Tibial nerve (tissue), 4 donors: ENCODE data around the gene CCRL2. TPM values are rescaled to one million over a fixed set of nuclear protein-coding genes. Genes with fewer than 3 reads are reported as not detected.

ENCODE experiments used
- DNase-seq, 2 donors: peaks; one replicate each; pipeline ENCODE4 v3.0.0-alpha.2; 2019; ENCODE audit warnings: low spot score in 2 of 2
- H3K27ac ChIP-seq, 4 donors: fragments of 200-600 bp; sonication (generic) in 3 of 4; one replicate each; pipeline ENCODE4 v1.5.1; 2017 to 2019; ENCODE audit warnings: mild to moderate bottlenecking in 1 of 4
- H3K27me3 ChIP-seq, 2 donors: fragments of 200-600 bp; sonication (generic) in 1 of 2; one replicate each; pipeline versions ENCODE4 v1.5.1 to v1.6.0; 2017 to 2019
- H3K36me3 ChIP-seq, 3 donors: fragments of 200-600 bp; sonication (generic); one replicate each; pipeline ENCODE4 v1.5.1; 2018 to 2019
- H3K4me1 ChIP-seq, 4 donors: fragments of 200-600 bp; sonication (generic) in 3 of 4; one replicate each; pipeline ENCODE4 v1.5.1; 2017 to 2019
- H3K4me3 ChIP-seq, 4 donors: fragments of 200-600 bp; sonication (generic) in 3 of 4; one replicate each; pipeline ENCODE4 v1.5.1; 2017 to 2019; ENCODE audit warnings: mild to moderate bottlenecking in 1 of 4, moderate library complexity in 1 of 4
- H3K9me3 ChIP-seq, 4 donors: fragments of 200-600 bp; sonication (generic) in 3 of 4; one replicate each; pipeline ENCODE4 v1.5.1; 2017 to 2019
- CTCF ChIP-seq, 5 experiments: fragments of 200-600 bp in 3 of 5; fragments of 450-650 bp in 2 of 5; sonication (generic) in 3 of 5; IDR thresholded peaks; one replicate each; pipeline ENCODE4 v1.5.1; 2016 to 2019; ENCODE audit warnings: antibody characterized with exemption in 5 of 5, mild to moderate bottlenecking in 3 of 5, moderate library complexity in 2 of 5
- EP300 ChIP-seq, 2 donors: sonication (generic); formaldehyde crosslinking; IDR thresholded peaks; one replicate each; pipeline ENCODE4 v1.6.1; 2017; ENCODE audit warnings: antibody characterized with exemption in 2 of 2, mild to moderate bottlenecking in 1 of 2
- POLR2A ChIP-seq, 2 donors: fragments of 450-650 bp; IDR thresholded peaks; one replicate each; pipeline ENCODE4 v1.6.1; 2017; ENCODE audit warnings: antibody characterized with exemption in 2 of 2, mild to moderate bottlenecking in 2 of 2, moderate library complexity in 2 of 2
- WGBS, 2 donors: methylation state at CpG; one replicate each; pipeline ENCODE4 v1.1.5; 2018; 5-methylcytosine and 5-hydroxymethylcytosine counted together
- total RNA-seq, 4 donors: library from RNA; depleted of rRNA; stranded (reverse); fragments of >200 nt; gene quantifications; one replicate each; pipeline ENCODE4 v1.1.0, GENCODE V29; 2016

The CCRL2 gene
- total RNA-seq, 4 donors from 2014 or later = 1.3 to 2.7 (median 1.9) TPM

DNA sequence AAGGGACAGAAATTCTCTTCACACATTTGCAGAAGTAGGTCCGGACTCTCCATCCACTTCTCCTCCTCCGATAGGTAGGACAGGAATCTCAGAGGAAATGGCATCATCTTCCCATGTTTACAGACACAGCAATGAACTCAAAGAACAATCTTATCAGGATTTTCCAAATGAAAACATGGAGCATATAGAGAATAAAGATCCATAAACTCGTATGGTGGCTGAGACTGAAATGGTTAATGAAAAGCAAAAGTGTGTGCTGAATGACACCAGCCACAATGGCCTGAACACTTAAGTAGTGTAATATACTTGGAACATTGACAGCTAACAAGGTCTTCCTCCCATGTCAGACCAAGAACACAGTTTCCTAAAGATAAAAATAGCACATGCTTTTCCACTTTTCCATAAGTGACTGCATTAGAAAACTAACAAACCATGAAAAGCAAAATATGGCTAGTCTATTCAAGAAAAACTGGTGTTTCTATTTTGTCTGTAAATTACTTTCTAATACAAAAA lies 5.8 kb downstream of the CCRL2 start:
- no peak overlapping the region for H3K4me3 ChIP-seq
- TF ChIP-seq CTCF (IDR thresholded peaks at IDR 0.05) (no peak), EP300 (IDR thresholded peaks at IDR 0.05) (no peak), POLR2A (IDR thresholded peaks at IDR 0.05) (no peak)
- no peak for DNase-seq
- H3K27me3 ChIP-seq = no peaks in the 10 kb centered on the region
- 53 to 61% methylated on average over 3 of the region's 3 CpGs for WGBS, 2 donors
- H3K9me3 ChIP-seq = no peaks in the 10 kb centered on the region
- peak overlapping the region in 1 of 4 donors; percentile 2 for H3K27ac ChIP-seq
- no peaks in the 10 kb centered on the region for H3K36me3 ChIP-seq
- H3K4me1 ChIP-seq = peaks cover 0 to 5% (median 0%) of the 10 kb centered on the region in 4 donors

DNA sequence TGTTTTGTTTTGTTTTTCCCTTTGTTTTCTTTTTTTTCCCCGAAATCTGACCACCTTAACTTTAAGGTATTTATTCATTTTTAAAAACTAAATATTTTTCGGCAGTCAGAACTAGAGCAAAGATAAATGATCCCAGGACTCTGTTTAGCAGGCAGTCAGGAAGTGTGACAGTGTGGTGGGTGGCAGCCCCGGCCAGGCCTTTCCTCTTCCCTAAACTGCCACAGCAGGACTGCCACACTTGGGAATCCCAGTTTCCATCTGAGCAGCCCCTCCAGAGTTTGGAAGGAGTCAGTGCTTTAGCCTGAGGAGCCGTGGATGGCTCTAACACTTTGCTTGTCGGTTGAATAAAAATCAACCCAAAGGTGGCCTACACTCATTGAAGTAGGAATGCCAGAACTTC lies 6.9 kb downstream of the CCRL2 start:
- no peak for DNase-seq
- peaks cover 0 to 5% (median 0%) of the 10 kb centered on the region in 4 donors for H3K4me1 ChIP-seq
- H3K36me3 ChIP-seq = no peaks in the 10 kb centered on the region
- TF ChIP-seq EP300 (IDR thresholded peaks at IDR 0.05) = no peak
- TF ChIP-seq POLR2A (IDR thresholded peaks at IDR 0.05) = no peak
- no peak for TF ChIP-seq CTCF (IDR thresholded peaks at IDR 0.05)
- no peaks in the 10 kb centered on the region for H3K27me3 ChIP-seq
- 70 to 72% methylated on average over 5 of the region's 5 CpGs for WGBS, 2 donors
- H3K4me3 ChIP-seq = no peak overlapping the region
- no peak overlapping the region for H3K27ac ChIP-seq
- no peaks in the 10 kb centered on the region for H3K9me3 ChIP-seq

DNA sequence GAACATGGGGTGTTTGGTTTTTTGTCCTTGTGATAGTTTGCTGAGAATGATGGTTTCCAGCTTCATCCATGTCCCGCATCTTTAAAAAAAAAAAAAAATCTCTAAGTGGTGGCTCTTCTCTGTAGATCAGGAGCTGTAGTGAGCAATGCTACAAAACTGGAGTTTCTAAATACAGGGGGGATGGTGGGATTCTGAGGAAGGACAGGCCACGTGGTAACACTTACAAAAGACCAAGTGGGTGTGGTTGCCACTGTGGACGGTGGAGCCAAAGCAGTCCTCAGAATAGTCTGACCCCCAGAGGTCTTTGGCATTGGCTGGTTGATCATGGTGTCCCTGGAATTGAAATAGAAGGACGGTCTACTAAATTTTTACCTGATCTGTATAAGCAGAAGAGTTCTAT lies 7.7 kb downstream of the CCRL2 start:
- Histone ChIP-seq H3K36me3 (no peaks in the 10 kb centered on the region), H3K9me3 (no peaks in the 10 kb centered on the region), H3K4me3 (no peak overlapping the region), H3K27ac (no peak overlapping the region), H3K27me3 (no peaks in the 10 kb centered on the region), H3K4me1 (peaks cover 0 to 5% (median 0%) of the 10 kb centered on the region in 4 donors)
- 66 to 67% methylated on average over 4 of the region's 4 CpGs for WGBS, 2 donors
- DNase-seq = no peak
- TF ChIP-seq CTCF (IDR thresholded peaks at IDR 0.05) = no peak
- no peak for TF ChIP-seq POLR2A (IDR thresholded peaks at IDR 0.05)
- TF ChIP-seq EP300 (IDR thresholded peaks at IDR 0.05) = no peak

DNA sequence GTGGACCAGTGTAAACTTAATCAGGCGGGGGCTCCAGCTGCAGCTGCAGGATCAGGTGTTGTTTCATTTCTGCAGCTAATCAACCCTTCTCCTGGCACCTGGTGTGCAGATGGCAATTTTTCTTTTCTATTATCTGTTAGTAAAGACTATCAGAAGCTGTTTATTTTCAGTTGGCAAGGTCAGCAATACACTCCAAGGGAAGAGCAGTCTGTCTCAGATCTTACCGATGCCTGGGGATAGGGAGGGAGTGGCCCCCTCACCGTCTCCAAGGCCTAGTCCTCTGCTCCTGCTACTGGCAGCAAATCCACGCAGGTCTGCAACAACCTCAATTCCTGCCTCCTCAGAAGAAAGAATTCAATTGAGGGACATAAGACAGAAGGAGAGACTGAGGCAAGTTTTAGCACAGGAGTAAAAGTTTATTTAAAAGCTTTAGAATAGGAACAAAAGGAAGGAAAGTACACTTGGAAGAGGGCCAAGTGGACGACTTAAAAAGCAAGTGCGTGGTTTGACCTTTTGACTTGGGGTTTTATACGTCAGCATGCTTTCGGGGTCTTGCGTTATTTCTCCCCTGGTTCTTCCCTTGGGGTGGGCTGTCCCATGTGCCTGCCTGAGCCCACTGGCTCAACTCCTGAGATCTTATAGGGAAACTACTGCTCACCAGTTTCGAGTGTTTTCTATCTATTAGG lies 9.2 kb downstream of the CCRL2 start:
- Histone ChIP-seq H3K9me3 (no peaks in the 10 kb centered on the region), H3K36me3 (no peaks in the 10 kb centered on the region), H3K4me3 (no peak overlapping the region), H3K4me1 (peaks cover 0 to 5% (median 0%) of the 10 kb centered on the region in 4 donors), H3K27ac (no peak overlapping the region), H3K27me3 (no peaks in the 10 kb centered on the region)
- no peak for DNase-seq
- 34 to 36% methylated on average over 10 of the region's 10 CpGs for WGBS, 2 donors
- no peak for TF ChIP-seq EP300 (IDR thresholded peaks at IDR 0.05)
- TF ChIP-seq POLR2A (IDR thresholded peaks at IDR 0.05) = no peak
- TF ChIP-seq CTCF (IDR thresholded peaks at IDR 0.05) = no peak

- no peak overlapping the region for H3K27ac ChIP-seq
Measured at GRCh38 chr3:46416811-46417510, 9.9 kb downstream of the CCRL2 start.

More at GRCh38 chr3:46416811-46417510, 9.9 kb downstream of the CCRL2 start:
- Histone ChIP-seq H3K27me3 (no peaks in the 10 kb centered on the region), H3K36me3 (no peaks in the 10 kb centered on the region), H3K9me3 (no peaks in the 10 kb centered on the region), H3K4me1 (peaks cover 0 to 5% (median 0%) of the 10 kb centered on the region in 4 donors), H3K4me3 (no peak overlapping the region)
- WGBS, 2 donors = 83% methylated on average over 7 of the region's 7 CpGs
- DNase-seq = no peak
- TF ChIP-seq EP300 (IDR thresholded peaks at IDR 0.05) (no peak), CTCF (IDR thresholded peaks at IDR 0.05) (no peak), POLR2A (IDR thresholded peaks at IDR 0.05) (no peak)
